Lower lobe of right lung (tissue), 2 donors: ENCODE data around the gene ZNF320. TPM values are rescaled to one million over a fixed set of nuclear protein-coding genes. Genes with fewer than 3 reads are reported as not detected.
"Not testable (repeated sequence)": the region's sequence is repeated elsewhere in the genome, so short reads cannot be mapped to it uniquely, and the experiment has no call there.

Source experiments
- ATAC-seq, 2 donors: fragments of 200-7000 bp; cut with Tn5 transposase; one replicate each; pipeline ENCODE4 v1.9.1; 2020 to 2022; ENCODE audit warnings: mild to moderate bottlenecking in 2 of 2, moderate library complexity in 2 of 2
- DNase-seq: peaks from one replicate; pipeline ENCODE4 v3.0.0-alpha.2; 2020
- H3K27ac ChIP-seq: fragments of 200-600 bp; one replicate; pipeline ENCODE4 v1.8.0; 2022
- H3K27me3 ChIP-seq: fragments of 200-600 bp; one replicate; pipeline ENCODE4 v1.8.0; 2022; ENCODE audit warnings: low read depth
- H3K36me3 ChIP-seq: fragments of 200-600 bp; one replicate; pipeline ENCODE4 v1.8.0; 2022; ENCODE audit warnings: mild to moderate bottlenecking
- H3K4me1 ChIP-seq: fragments of 200-600 bp; one replicate; pipeline ENCODE4 v1.8.0; 2022
- H3K4me3 ChIP-seq: fragments of 200-600 bp; one replicate; pipeline ENCODE4 v1.8.0; 2022; ENCODE audit warnings: mild to moderate bottlenecking
- H3K9me3 ChIP-seq: fragments of 200-600 bp; one replicate; pipeline ENCODE4 v1.8.0; 2022
- CTCF ChIP-seq: fragments of 200-600 bp; IDR thresholded peaks from one replicate; pipeline ENCODE4 v1.8.0; 2022; ENCODE audit warnings: antibody characterized with exemption, mild to moderate bottlenecking
- intact Hi-C: fragments of 100-400 bp; cut with DNase I; formaldehyde crosslinking; loops from one replicate; pipeline ENCODE4 v1.11.0; 2022
- total RNA-seq: library from RNA; stranded (reverse); fragmentation: NEBNext Ultra II Directional; extraction: Animal tissue kit (Norgen Biotek cat#: 25700); gene quantifications from one replicate; pipeline ENCODE4 v1.2.1, GENCODE V29; 2021
- donor health status: DM: no; HTN: yes; CAD: no; lungs with severe emphysema.

Gene ZNF320
- total RNA-seq, 1 donor from 2014 or later = 19.7 TPM

- H3K9me3 ChIP-seq = peaks cover 18% of the 10 kb centered on the region
- ATAC-seq (no peak), DNase-seq (no peak)
- no peaks in the 10 kb centered on the region for H3K27me3 ChIP-seq
- peaks cover 24% of the 10 kb centered on the region for H3K4me1 ChIP-seq
- TF ChIP-seq CTCF = no peak
- intact Hi-C loops = no loop called here
- no peaks in the 10 kb centered on the region for H3K36me3 ChIP-seq
- peak overlapping the region; percentile 80 for H3K27ac ChIP-seq
- H3K4me3 ChIP-seq = peak overlapping the region; percentile 65
These were observed 45.9 kb upstream of the ZNF320 start for GRCh38 chr19:52943134-52943883.

- Histone ChIP-seq H3K4me3 (peak overlapping the region; percentile 65), H3K27ac (peak overlapping the region; percentile 80), H3K36me3 (no peaks in the 10 kb centered on the region), H3K4me1 (peaks cover 29% of the 10 kb centered on the region), H3K9me3 (peaks cover 10% of the 10 kb centered on the region), H3K27me3 (no peaks in the 10 kb centered on the region)
- ATAC-seq (peak; percentile 96 to 98), DNase-seq (peak; percentile 95)
- no peak for TF ChIP-seq CTCF
- intact Hi-C loops = no loop called here
These were observed 45.1 kb upstream of the ZNF320 start for GRCh38 chr19:52942386-52943133.

- Histone ChIP-seq H3K27ac (peak overlapping the region; percentile 80), H3K36me3 (peaks cover 4% of the 10 kb centered on the region), H3K4me3 (peak overlapping the region; percentile 65), H3K9me3 (peaks cover 4% of the 10 kb centered on the region), H3K27me3 (no peaks in the 10 kb centered on the region), H3K4me1 (peaks cover 29% of the 10 kb centered on the region)
- DNase-seq (peak; percentile 64), ATAC-seq (peak; percentile 41 to 54)
- intact Hi-C loops = no loop called here
- no peak for TF ChIP-seq CTCF
These were observed 44.5 kb upstream of the ZNF320 start for GRCh38 chr19:52941941-52942385.

- H3K27ac ChIP-seq, DNase-seq, intact Hi-C loops, H3K9me3 ChIP-seq, H3K36me3 ChIP-seq, H3K27me3 ChIP-seq, ATAC-seq: not testable (repeated sequence)
- Histone ChIP-seq H3K4me1 (peaks cover 29% of the 10 kb centered on the region), H3K4me3 (peak overlapping the region; percentile 65)
These were observed 44.1 kb upstream of the ZNF320 start for GRCh38 chr19:52941523-52941922.

- H3K36me3 ChIP-seq, H3K27ac ChIP-seq, H3K27me3 ChIP-seq, H3K9me3 ChIP-seq, ATAC-seq, DNase-seq, intact Hi-C loops, H3K4me3 ChIP-seq: not testable (repeated sequence)
- H3K4me1 ChIP-seq = peaks cover 34% of the 10 kb centered on the region
These were observed 43.5 kb upstream of the ZNF320 start for GRCh38 chr19:52940905-52941304.

GRCh38 chr19:52938761-52939160 lies 41.3 kb upstream of the ZNF320 start:
- H3K9me3 ChIP-seq = no peaks in the 10 kb centered on the region
- no peak for TF ChIP-seq CTCF
- no peak overlapping the region for H3K27ac ChIP-seq
- intact Hi-C loops = no loop called here
- ATAC-seq (no peak), DNase-seq (no peak)
- no peaks in the 10 kb centered on the region for H3K27me3 ChIP-seq
- H3K4me3 ChIP-seq = no peak overlapping the region
- peaks cover 34% of the 10 kb centered on the region for H3K4me1 ChIP-seq
- peaks cover 4% of the 10 kb centered on the region for H3K36me3 ChIP-seq
